Measurements from ENCODE around the gene RTF2.

The RTF2 gene

GRCh38 chr20:56511926-56512325, 43.5 kb downstream of the RTF2 start:
- TF ChIP-seq CTCF (IDR thresholded peaks at IDR 0.05; ENCODE audit: poor library complexity, severe bottlenecking): no peak
- Histone ChIP-seq H3K36me3 (ENCODE audit: low read depth) (peaks cover 37% of the 10 kb centered on the region), H3K4me3 (ENCODE audit: severe bottlenecking) (no peak overlapping the region), H3K4me1 (ENCODE audit: insufficient read depth, poor library complexity, severe bottlenecking) (no peaks in the 10 kb centered on the region), H3K27ac (ENCODE audit: poor library complexity, severe bottlenecking) (no peak overlapping the region), H3K9me3 (ENCODE audit: severe bottlenecking) (no peaks in the 10 kb centered on the region), H3K27me3 (ENCODE audit: insufficient read depth, poor library complexity, severe bottlenecking) (no peaks in the 10 kb centered on the region)
- DNase-seq (ENCODE audit: low spot score): peak; percentile 61
- ATAC-seq (ENCODE audit: low read depth): no peak

GRCh38 chr20:56513161-56514150, 45.0 kb downstream of the RTF2 start:
- H3K27me3 ChIP-seq (ENCODE audit: insufficient read depth, poor library complexity, severe bottlenecking): no peaks in the 10 kb centered on the region
- no peak; the same call in 2 of the 3 replicates for ATAC-seq (ENCODE audit: low read depth)
- peak; percentile 72 for DNase-seq (ENCODE audit: low spot score)
- no peak for TF ChIP-seq CTCF (IDR thresholded peaks at IDR 0.05; ENCODE audit: poor library complexity, severe bottlenecking)
- no peak overlapping the region for H3K27ac ChIP-seq (ENCODE audit: poor library complexity, severe bottlenecking)
- H3K9me3 ChIP-seq (ENCODE audit: severe bottlenecking): no peaks in the 10 kb centered on the region
- no peak overlapping the region for H3K4me3 ChIP-seq (ENCODE audit: severe bottlenecking)
- peaks cover 50% of the 10 kb centered on the region for H3K36me3 ChIP-seq (ENCODE audit: low read depth)
- H3K4me1 ChIP-seq (ENCODE audit: insufficient read depth, poor library complexity, severe bottlenecking): no peaks in the 10 kb centered on the region

GRCh38 chr20:56516631-56517030, 48.2 kb downstream of the RTF2 start:
- H3K9me3 ChIP-seq (ENCODE audit: severe bottlenecking): peaks cover 7% of the 10 kb centered on the region
- no peaks in the 10 kb centered on the region for H3K27me3 ChIP-seq (ENCODE audit: insufficient read depth, poor library complexity, severe bottlenecking)
- H3K27ac ChIP-seq (ENCODE audit: poor library complexity, severe bottlenecking): no peak overlapping the region
- TF ChIP-seq CTCF (IDR thresholded peaks at IDR 0.05; ENCODE audit: poor library complexity, severe bottlenecking): no peak
- DNase-seq (ENCODE audit: low spot score): peak; percentile 44
- H3K36me3 ChIP-seq (ENCODE audit: low read depth): peaks cover 65% of the 10 kb centered on the region
- H3K4me3 ChIP-seq (ENCODE audit: severe bottlenecking): no peak overlapping the region
- H3K4me1 ChIP-seq (ENCODE audit: insufficient read depth, poor library complexity, severe bottlenecking): no peaks in the 10 kb centered on the region
- no peak for ATAC-seq (ENCODE audit: low read depth)

DNA sequence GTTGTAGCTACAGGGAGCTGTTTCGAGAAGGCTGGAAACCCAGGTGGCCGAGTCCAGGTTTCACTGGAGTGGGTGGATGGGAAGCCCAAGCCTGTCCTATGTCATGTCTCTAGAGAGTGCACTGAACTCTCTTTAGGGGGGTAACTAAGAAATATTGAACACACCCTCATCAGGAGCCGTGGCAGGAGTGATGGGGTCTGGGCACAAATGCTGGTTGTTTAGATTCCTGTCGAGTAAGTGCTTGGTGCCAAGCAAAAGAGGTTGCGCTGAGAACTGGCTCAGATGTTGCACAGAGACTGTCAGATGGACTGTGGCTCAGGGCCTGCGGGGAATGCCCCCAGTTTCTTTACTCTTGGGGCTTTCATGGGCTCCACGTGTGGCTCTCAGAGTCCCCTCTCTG, 48.8 kb downstream of the RTF2 start:
- peaks cover 65% of the 10 kb centered on the region for H3K36me3 ChIP-seq (ENCODE audit: low read depth)
- no peak for TF ChIP-seq CTCF (IDR thresholded peaks at IDR 0.05; ENCODE audit: poor library complexity, severe bottlenecking)
- no peaks in the 10 kb centered on the region for H3K4me1 ChIP-seq (ENCODE audit: insufficient read depth, poor library complexity, severe bottlenecking)
- H3K27me3 ChIP-seq (ENCODE audit: insufficient read depth, poor library complexity, severe bottlenecking): no peaks in the 10 kb centered on the region
- H3K27ac ChIP-seq (ENCODE audit: poor library complexity, severe bottlenecking): no peak overlapping the region
- H3K9me3 ChIP-seq (ENCODE audit: severe bottlenecking): peaks cover 7% of the 10 kb centered on the region
- peak; percentile 57 for DNase-seq (ENCODE audit: low spot score)
- ATAC-seq (ENCODE audit: low read depth): no peak
- H3K4me3 ChIP-seq (ENCODE audit: severe bottlenecking): no peak overlapping the region

DNA sequence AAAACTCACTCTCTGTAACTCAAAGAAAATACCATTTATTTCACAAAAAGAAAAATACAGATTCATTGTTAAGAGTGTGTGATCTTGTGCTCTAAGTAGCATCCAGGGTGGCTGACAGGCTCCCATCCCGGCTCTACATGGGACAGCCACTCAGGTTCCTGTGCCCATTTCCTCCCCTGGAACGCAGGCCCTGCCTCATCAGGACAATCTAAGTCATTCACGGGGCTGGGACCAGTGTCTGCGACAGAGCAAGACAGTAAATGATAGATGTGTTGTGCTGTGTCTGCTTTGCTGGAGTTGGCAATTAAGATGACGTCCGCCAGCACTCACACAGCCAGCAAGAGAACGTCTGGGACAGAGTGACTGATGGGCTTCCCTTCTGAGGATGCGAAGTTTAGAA, 49.2 kb downstream of the RTF2 start:
- no peak for ATAC-seq (ENCODE audit: low read depth)

More for the DNA sequence above, 49.2 kb downstream of the RTF2 start:
- peaks cover 65% of the 10 kb centered on the region for H3K36me3 ChIP-seq (ENCODE audit: low read depth)
- no peak overlapping the region for H3K27ac ChIP-seq (ENCODE audit: poor library complexity, severe bottlenecking)
- peaks cover 7% of the 10 kb centered on the region for H3K9me3 ChIP-seq (ENCODE audit: severe bottlenecking)
- TF ChIP-seq CTCF (IDR thresholded peaks at IDR 0.05; ENCODE audit: poor library complexity, severe bottlenecking): no peak
- H3K4me1 ChIP-seq (ENCODE audit: insufficient read depth, poor library complexity, severe bottlenecking): no peaks in the 10 kb centered on the region
- H3K27me3 ChIP-seq (ENCODE audit: insufficient read depth, poor library complexity, severe bottlenecking): no peaks in the 10 kb centered on the region
- H3K4me3 ChIP-seq (ENCODE audit: severe bottlenecking): no peak overlapping the region
- peak; percentile 71 for DNase-seq (ENCODE audit: low spot score)
